Measurements from ENCODE around the gene NEDD9.

NEDD9 gene

GRCh38 chr6:11222385-11223277 is 9.8 kb downstream of the NEDD9 start:
- CTCF ChIA-PET, result interaction anchor here (0.5 to 3.1 kb wide), 6 partner anchors 33 to 274 kb away, joined by 3 to 12 read pairs (median 3); no protein-coding TSS in a partner anchor

GRCh38 chr6:11221623-11222384 is 10.7 kb downstream of the NEDD9 start:
- Histone ChIP-seq H3K27ac (ENCODE audit: extremely low read depth, low read depth, low read length) (no peak overlapping the region; the same call in 1 of the 2 replicates), H3K9me3 (ENCODE audit: control insufficient read depth, insufficient read depth, low read depth, low read length) (no peaks in the 10 kb centered on the region), H3K36me3 (ENCODE audit: control insufficient read depth in 2 of 2, insufficient read depth in 1 of 2, low read length in 2 of 2) (no peaks in the 10 kb centered on the region), H3K4me3 (ENCODE audit: low read depth, low read length) (no peak overlapping the region), H3K4me1 (ENCODE audit: control insufficient read depth, insufficient read depth, low read length) (peaks cover 24% of the 10 kb centered on the region)
- TF ChIP-seq ZNF148 (tag by site-specific recombination; IDR thresholded peaks at IDR 0.05; ENCODE audit: borderline replicate concordance) (no peak), HOXD13 (CRISPR knock-in tag; IDR thresholded peaks at IDR 0.05; ENCODE audit: borderline replicate concordance) (peak; percentile 61; the same call in 1 of the 2 replicates), ZFHX2 (tag by site-specific recombination; conservative IDR thresholded peaks at IDR 0.05) (peak; percentile 67), EGR2 (tag by site-specific recombination; IDR thresholded peaks at IDR 0.05; ENCODE audit: low read depth) (0 out of 2 replicates have a peak, but pooled peaks have one; percentile 43), ATF2 (tag by site-specific recombination; IDR thresholded peaks at IDR 0.05; ENCODE audit: low read depth) (peak; percentile 67)
- ChIA-PET CTCF (interaction anchor here (0.5 to 3.1 kb wide), 5 partner anchors 11 to 274 kb away, joined by 3 to 10 read pairs (median 3); no protein-coding TSS in a partner anchor), POLR2A (interaction anchor here (1.4 to 4.2 kb wide), 2 partner anchors 10 to 55 kb away, joined by 4 to 22 read pairs; partner anchors contain the start of gene NEDD9)

More at GRCh38 chr6:11222385-11223277, 9.8 kb downstream of the NEDD9 start:
- H3K36me3 ChIP-seq (ENCODE audit: control insufficient read depth in 2 of 2, insufficient read depth in 1 of 2, low read length in 2 of 2), result no peaks in the 10 kb centered on the region
- H3K4me3 ChIP-seq (ENCODE audit: low read depth, low read length), result no peak overlapping the region
- no peak overlapping the region; the same call in 1 of the 2 replicates for H3K27ac ChIP-seq (ENCODE audit: extremely low read depth, low read depth, low read length)
- POLR2A ChIA-PET, result interaction anchor here (4.2 kb wide), 1 partner anchor 9 kb away, joined by 22 read pairs; the partner anchor contains the start of gene NEDD9
- no peak for TF ChIP-seq ZNF391 (tag by site-specific recombination; IDR thresholded peaks at IDR 0.05; ENCODE audit: borderline replicate concordance, low read depth)
- TF ChIP-seq ZNF324 (tag by site-specific recombination; IDR thresholded peaks at IDR 0.05), result no peak
- TF ChIP-seq HOXD13 (CRISPR knock-in tag; IDR thresholded peaks at IDR 0.05; ENCODE audit: borderline replicate concordance), result no peak
- no peak for TF ChIP-seq YY2 (tag by site-specific recombination; IDR thresholded peaks at IDR 0.05)
- peaks cover 16% of the 10 kb centered on the region for H3K4me1 ChIP-seq (ENCODE audit: control insufficient read depth, insufficient read depth, low read length)
- no peaks in the 10 kb centered on the region for H3K9me3 ChIP-seq (ENCODE audit: control insufficient read depth, insufficient read depth, low read depth, low read length)

- Histone ChIP-seq H3K4me3 (ENCODE audit: low read depth, low read length) (no peak overlapping the region), H3K27ac (ENCODE audit: extremely low read depth, low read depth, low read length) (no peak overlapping the region), H3K9me3 (ENCODE audit: control insufficient read depth, insufficient read depth, low read depth, low read length) (no peaks in the 10 kb centered on the region), H3K4me1 (ENCODE audit: control insufficient read depth, insufficient read depth, low read length) (peaks cover 26% of the 10 kb centered on the region), H3K36me3 (ENCODE audit: control insufficient read depth in 2 of 2, insufficient read depth in 1 of 2, low read length in 2 of 2) (no peaks in the 10 kb centered on the region)
- TF ChIP-seq ZNF561 (tag by site-specific recombination; IDR thresholded peaks at IDR 0.05; ENCODE audit: borderline replicate concordance), result no peak
- ChIA-PET CTCF (interaction anchor here (0.5 to 3.1 kb wide), 2 partner anchors 54 to 276 kb away, joined by 3 to 10 read pairs; no protein-coding TSS in a partner anchor), POLR2A (interaction anchor here (0.9 kb wide), 1 partner anchor 13 kb away, joined by 3 read pairs; the partner anchor contains the start of gene NEDD9)
Measured at GRCh38 chr6:11219400-11219834, 13.1 kb downstream of the NEDD9 start.
